ENCODE results near the gene MPZL3.

DNA sequence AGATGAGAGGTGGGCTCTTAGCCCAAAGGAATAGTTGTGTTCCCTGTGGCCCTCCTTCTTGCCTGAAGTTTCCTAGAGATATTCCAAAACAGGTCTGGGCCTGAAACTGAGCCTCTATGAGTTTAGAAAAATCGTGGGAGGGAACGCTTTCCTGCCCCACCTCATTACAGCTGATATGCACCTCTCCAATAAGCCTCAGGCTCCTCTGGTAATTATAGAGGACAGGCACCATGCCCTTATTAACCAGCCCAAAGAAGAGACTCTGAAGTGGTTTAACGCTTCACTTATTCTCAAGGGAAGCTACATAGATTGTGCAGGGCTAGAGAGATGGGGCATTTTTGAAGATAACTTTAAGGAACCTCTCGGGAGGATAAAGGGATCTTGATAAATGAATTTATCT lies 15.3 kb upstream of the MPZL3 start:
- TF ChIP-seq, protein P1, sequence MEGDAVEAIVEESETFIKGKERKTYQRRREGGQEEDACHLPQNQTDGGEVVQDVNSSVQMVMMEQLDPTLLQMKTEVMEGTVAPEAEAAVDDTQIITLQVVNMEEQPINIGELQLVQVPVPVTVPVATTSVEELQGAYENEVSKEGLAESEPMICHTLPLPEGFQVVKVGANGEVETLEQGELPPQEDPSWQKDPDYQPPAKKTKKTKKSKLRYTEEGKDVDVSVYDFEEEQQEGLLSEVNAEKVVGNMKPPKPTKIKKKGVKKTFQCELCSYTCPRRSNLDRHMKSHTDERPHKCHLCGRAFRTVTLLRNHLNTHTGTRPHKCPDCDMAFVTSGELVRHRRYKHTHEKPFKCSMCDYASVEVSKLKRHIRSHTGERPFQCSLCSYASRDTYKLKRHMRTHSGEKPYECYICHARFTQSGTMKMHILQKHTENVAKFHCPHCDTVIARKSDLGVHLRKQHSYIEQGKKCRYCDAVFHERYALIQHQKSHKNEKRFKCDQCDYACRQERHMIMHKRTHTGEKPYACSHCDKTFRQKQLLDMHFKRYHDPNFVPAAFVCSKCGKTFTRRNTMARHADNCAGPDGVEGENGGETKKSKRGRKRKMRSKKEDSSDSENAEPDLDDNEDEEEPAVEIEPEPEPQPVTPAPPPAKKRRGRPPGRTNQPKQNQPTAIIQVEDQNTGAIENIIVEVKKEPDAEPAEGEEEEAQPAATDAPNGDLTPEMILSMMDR (optimal IDR thresholded peaks at IDR 0.05 in 1 of 3, IDR thresholded peaks at IDR 0.05 in 1 of 3, conservative IDR thresholded peaks at IDR 0.05 in 1 of 3; ENCODE audit: extremely low read depth in 1 of 3, insufficient read depth in 2 of 3, low read length in 3 of 3), result no peak
- no peak for TF ChIP-seq EZH2 (IDR thresholded peaks at IDR 0.05; ENCODE audit: low read length)

Measured in keratinocyte (primary cell).